GOT3 (cell line): ENCODE measurements around the gene EYA4.

Experiments used
- DNase-seq: peaks from one replicate; lab custom pipeline; 2025; ENCODE audit warnings: mixed read lengths; lab: John Stamatoyannopoulos, UW

EYA4 gene

GRCh38 chr6:133243723-133244305 is 2.7 kb downstream of the EYA4 start:
- DNase-seq, result no peak

GRCh38 chr6:133244519-133244918 is 3.4 kb downstream of the EYA4 start:
- DNase-seq, result no peak

DNA sequence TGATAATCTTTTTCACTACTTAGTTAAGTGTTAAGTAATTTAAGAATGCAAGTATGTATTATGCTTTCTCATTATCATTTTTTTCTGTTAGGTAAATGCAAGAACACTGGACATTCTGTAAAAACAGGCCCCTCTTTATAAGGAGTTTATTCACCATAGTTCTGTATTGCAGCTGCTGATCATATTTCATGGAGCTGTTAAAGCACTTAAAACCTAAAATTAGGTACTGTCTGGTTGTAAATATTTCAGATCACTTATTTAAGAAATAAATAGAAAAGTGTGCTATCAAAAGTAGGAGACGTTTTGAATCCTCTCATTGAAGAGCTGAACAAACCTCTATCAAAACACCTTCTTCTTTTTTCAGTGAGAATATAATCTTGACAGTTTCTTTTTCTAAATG is 3.9 kb downstream of the EYA4 start:
- DNase-seq, result no peak

- no peak for DNase-seq
These were observed 4.3 kb downstream of the EYA4 start for GRCh38 chr6:133245422-133245903.

DNA sequence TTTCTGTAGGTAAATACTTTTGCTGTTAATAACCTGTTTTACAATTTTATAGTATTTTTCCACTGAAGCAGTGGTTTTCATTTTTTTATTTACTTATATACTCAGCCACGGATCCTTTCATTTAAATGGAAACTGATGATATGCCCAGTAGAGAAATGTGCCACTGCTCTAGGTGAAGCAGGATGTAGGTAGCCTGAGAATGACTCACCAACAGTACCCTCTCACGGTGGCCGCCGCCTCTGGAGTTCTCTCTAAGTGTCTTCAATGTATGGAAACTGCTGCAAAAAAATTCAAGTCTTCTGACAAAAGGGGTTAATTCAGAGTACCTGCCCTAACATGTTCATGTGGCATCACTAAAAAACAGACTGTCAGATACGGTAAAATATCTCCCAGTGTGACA is 6.4 kb downstream of the EYA4 start:
- no peak for DNase-seq

GRCh38 chr6:133248241-133249001 is 7.3 kb downstream of the EYA4 start:
- no peak for DNase-seq

DNA sequence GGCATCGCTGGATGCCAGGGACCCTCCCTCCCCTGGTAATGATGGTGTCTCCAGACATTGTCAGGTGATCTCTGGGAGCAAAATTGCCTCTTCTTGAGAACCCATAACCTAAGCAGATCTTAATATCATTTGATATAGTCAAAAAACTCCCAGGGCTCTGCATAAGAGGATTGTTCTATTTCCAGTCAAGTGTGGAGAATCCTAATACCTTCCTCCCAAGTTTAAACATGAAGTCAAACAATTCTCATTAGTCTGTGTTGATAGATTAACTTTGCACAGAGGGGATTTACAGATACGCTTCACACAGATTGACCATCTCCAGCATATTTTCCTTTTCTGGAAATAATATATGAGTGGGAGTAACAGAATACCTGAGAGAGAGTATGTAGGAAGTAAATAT is 10.5 kb downstream of the EYA4 start:
- DNase-seq, result no peak

DNA sequence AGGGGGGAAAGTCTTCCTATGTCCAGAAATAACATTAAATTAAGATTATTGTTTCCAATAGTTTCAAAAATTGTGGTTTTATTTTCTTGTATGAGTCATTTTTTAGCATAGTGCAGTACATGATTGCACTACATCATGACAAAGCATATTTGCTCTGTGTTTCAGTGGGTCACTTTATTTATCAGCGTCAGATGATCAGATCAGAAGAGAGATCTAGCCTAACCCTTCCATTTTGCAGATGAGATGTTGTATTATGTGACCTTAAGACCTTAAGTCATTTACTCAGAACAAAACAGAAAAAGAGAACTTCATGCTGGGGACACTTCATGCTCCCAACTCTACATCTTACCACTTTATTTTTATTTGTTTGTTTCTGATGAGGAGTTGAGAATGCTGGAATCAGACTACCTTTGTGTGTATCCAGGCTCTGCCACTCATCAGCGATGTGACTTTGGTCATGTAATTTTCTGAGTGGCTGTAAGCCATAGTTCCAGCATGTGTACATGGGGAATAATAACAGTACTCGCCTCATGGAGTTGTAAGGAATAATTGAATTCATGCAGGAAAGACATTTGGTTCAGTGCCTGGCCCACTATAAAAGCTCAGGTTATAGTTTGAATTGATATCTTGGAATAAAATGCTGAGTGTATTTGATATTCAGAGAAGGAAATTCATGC is 13.5 kb downstream of the EYA4 start:
- DNase-seq, result no peak

GRCh38 chr6:133257545-133258105 is 16.5 kb downstream of the EYA4 start:
- no peak for DNase-seq

GRCh38 chr6:133259561-133259960 is 18.4 kb downstream of the EYA4 start:
- no peak for DNase-seq

GRCh38 chr6:133262804-133263203 is 21.6 kb downstream of the EYA4 start:
- DNase-seq, result no peak

- DNase-seq, result no peak
These were observed 23.9 kb downstream of the EYA4 start for GRCh38 chr6:133265066-133265465.

- no peak for DNase-seq
These were observed 25.0 kb downstream of the EYA4 start for GRCh38 chr6:133266186-133266585.

DNA sequence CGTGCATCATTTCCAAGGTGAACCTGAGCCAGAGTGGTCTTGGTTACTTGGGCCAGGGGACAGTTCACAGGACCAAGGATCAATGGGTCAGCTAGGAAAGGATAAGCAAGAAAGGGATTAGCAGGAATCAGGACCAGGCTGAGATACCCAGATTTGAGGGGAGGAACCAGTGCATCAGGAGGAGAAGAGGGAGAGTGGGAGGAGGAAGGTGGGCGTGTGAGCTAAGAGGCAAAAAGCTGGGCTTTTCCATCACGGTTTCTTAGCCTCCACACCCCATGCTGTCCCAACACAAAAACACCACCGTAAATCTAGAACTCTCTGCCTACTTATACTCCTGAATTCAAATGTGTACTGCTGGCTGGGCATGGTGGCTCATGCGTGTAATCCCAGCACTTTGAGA is 27.5 kb downstream of the EYA4 start:
- no peak for DNase-seq

GRCh38 chr6:133274813-133275212 is 33.7 kb downstream of the EYA4 start:
- DNase-seq, result no peak

GRCh38 chr6:133275213-133275612 is 34.1 kb downstream of the EYA4 start:
- DNase-seq, result no peak

- DNase-seq, result no peak
These were observed 36.2 kb downstream of the EYA4 start for GRCh38 chr6:133277228-133277899.

DNA sequence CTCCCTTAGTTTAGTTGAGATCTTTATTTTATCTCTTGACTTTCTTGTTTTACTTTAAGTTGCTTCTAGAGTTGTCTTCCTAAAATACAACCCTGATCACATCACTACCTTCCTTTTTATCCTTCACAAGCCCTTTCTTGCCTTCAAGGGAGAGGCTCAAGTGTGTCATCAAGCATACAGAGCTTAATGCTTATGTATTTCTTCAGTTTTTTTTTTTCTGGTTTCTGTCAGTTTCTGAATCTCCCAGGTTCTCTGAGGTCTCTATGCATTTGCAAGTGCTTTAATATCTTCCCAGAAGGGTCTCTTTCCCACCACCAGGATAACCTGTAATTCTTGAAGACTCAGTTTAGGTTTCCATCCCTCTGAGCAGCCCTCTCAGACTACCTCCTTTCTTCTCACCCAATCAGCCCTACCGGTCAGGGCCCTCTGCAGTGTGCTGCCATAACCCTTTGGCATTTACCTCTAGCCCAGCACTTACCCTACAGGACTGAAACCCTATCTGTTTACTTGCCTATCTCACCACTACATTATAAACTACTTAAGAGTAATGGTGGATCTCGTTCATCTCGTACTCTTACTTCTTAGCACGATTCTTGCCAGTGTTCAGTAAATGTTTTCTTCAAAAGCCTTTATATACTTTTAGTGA is 36.9 kb downstream of the EYA4 start:
- DNase-seq, result no peak

DNA sequence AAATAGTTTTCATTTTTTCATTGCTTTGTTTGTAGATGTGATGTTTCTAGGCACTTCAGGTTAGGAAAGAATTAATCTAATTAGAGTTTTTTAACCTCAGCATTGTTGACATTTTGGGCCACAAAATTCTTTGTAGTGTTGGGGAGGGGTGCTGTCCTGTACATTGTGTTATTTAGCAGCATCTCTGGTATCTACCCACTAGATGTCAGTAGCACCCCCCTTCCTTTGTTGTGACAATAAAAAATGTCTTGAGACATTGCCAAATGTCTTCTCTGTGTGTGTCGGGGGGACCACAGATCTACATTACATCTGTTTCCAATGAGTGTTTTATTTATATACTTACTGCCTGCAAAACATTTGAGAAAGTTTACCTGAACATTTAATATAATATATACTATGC is 45.6 kb downstream of the EYA4 start:
- DNase-seq, result no peak

DNA sequence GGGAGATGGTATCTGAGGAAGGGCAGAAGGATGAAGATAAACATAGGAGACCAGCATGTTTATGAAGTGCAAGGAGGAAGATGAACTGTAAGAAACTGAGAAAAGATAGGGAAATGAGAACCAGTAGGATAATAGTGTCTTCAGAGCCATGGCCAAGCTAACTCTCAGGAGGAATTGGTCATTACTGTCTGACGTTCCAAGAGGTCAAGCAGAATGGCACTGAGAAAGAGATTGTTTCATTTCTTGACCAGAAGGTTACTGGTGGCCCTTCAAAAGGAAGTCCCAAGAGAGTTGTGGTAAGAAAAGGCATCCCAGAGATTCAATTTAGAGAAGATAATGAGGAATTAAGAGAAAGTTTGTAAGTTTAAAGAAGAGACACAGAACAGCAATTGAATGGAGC is 47.5 kb downstream of the EYA4 start:
- no peak for DNase-seq

GRCh38 chr6:133289733-133290306 is 48.7 kb downstream of the EYA4 start:
- DNase-seq, result no peak
